GM18498 (cell line): ENCODE measurements around the gene NOSIP.

Experiments used
- ATAC-seq: cut with Tn5 transposase; IDR thresholded peaks from one replicate; pipeline ENCODE4 v1.9.1; 2021; ENCODE audit warnings: mild to moderate bottlenecking, moderate library complexity; ENCODE audit not compliant: unreplicated experiment

NOSIP gene

DNA sequence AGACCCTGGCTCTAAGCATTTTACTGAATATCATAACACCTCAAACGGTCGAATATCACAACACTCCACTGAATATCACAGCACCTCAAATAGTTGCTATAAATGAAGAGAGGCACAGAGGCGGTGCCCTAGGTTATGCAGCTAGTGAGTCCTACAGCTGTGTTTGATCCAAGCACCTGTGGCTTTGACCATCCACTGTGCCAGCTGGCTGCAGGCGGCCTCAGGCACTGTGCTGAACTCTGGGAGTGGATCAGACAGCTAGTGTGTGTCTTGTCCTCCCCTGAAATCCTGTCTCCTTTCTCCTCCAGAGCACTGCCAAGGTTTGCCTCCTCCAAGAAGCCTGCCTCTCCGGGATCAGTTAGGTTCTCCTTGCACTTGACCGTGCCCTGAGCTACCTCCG lies 7.3 kb downstream of the NOSIP start:
- ATAC-seq: no peak

DNA sequence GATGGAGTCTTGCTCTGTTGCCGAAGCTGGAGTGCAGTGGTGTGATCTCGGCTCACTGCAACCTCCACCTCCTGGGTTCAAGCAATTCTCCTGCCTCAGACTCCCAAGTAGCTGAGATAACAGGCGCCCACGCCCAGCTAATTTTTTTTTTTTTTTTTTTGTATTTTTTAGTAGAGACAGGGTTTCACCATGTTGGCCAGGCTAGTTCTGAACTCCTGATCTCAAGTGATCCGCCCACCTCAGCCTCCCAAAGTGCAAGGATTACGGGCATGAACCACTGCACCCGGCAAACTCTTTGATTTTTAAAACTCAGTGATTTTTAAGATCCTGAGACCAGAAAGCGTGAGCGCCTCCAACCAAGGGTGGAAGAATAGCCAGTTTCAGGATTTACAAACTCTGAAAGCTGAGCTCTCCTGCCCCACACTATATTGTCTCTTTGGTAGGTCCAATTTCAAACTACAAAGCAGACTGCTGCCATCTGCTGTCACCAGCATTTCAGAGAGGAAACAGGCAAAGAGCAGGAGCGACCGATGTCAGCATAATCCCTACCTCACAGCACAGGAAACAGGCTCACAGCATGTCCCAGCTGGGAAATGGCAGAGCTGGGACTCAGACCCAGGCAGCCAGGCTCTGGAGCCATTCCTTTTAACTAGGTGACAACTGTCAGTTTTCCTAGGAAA lies 9.2 kb downstream of the NOSIP start:
- ATAC-seq: no peak

DNA sequence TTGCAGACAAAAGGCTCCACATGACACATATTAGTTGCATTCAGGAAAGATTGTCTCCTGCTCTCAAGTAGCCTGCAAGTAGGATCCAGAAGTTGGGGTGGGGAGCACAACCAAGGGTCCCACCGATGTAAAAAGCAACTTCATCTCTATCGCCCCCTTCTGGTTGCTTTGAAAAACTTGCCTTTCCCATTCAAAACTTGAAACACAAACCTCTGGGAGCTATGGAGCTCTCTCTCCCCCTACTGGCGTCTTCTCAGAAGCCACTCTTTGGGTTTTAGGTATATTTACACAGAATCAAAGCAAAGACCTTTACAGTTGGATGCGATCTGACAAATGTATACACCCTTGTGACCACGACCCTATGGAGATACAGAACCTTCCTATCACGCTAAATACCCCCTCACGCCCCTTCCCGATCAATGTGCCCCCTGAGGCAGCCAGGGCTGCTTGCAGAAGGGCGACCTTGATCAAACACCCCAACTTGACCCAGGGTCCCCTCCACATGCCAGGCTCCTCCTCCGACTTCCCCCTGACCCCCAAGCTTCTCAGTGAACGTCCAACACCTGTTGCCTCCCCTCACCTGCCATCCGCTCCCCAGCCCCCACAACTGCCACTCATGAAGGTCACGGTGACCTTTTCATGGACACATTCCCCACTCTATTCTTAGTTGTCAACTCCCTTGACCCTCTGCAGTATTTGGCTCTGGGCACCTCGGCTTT lies 10.1 kb downstream of the NOSIP start:
- no peak for ATAC-seq

DNA sequence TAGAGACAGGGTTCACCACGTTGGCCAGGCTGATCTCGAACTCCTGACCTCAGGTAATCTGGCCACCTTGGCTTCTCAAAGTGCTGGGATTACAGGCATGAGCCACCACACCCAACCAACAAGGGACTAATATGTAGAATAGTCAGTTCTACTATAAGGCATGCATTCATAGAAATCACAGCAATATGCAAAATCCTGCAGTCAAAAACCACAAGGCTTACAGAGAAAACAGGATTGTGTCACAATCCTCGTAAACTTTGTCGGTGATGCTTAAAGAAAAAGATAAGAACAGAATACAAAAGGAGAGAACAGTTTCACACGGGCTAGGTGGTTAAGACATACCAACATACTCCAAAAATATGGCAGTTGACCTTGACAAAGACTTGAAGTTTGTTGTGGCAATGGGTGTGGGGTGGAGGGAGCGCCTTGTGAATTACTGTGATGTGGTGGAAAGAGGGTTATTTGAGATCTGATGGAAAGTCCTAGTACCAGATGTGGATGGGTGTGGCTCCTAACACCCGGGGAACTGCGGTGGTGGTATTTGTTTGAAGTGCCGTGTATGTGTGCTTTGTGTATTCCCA lies 12.4 kb downstream of the NOSIP start:
- no peak for ATAC-seq

DNA sequence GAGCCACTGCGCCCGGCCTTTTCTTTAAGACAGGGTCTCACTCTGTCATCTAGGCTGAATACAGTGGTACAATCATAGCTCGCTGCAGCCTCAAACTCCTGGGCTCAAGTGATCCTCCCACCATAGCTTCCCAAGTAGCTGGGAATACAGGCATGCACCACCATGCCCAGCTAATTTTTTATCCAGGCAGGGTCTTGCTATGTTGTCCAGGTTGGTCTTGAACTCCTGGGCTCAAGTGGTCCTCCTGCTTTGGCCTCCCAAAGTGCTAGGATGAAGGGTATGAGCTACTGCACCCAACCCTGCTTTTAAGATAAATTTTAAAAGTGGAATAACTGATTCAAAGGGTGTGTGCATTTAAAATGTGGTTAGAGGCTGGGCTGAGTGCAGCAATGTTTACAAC lies 14.1 kb downstream of the NOSIP start:
- no peak for ATAC-seq

DNA sequence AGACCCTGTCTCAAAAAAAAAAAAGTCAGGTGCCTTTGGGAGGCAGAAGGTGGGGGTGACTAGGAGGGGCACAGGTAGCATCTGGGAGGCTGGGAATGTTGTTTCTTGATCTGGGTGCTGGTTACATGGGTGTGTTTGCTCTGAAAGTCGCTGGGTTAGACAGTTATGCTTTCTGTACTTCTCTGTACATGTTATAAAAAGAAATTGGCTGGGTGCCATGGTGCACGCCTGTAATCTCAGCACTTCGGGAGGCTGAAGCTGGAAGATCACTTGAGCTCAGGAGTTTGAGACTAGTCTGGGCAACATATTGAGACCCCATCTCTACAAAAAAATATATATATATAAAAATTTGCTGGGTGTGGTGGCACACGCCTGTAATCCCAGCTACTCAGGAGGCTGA lies 15.1 kb downstream of the NOSIP start:
- ATAC-seq: no peak

DNA sequence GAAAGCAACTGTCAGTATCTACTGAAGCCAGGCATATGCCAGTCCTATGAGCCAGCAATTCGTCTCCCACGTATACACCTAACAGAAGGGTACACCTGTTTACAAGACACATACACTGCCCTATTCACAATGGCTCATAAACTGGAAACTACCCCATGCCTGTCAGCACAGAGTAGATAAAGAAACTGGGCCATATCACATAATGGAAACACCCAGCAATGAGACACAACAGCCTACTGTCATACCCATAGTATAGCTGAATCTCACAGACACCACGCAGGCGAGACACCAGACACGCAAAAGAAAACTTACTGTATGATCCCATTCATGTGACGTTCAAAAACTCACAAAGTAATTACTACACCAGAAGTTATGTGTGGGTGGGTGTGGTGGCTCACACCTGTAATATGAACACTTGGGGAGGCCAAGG lies 15.7 kb downstream of the NOSIP start:
- no peak for ATAC-seq

DNA sequence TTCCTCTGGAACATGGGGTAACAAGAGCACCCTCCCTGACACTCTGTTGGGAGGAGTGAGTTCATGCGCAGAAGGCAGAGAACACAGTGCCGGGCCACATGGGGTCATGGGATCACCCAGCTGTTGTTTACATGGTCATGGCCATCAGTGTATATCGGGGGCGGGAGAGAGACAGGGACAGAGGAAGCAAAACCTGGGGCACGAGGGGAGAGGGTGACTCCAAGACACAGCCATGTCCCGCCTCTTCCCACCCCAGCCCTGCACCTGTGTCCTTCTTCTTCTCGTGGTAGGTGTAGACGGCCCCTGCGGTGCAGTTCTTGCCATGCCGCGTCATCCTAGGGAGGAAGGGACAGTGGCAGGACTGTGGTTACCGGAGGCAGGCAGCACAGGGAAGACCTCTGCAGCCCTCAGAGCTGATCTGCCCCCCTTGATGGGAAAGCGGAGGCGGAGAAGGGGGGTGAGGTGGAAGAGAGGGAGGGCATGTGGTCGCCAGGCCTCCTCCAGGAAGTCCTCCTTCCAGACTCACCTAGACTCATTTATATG lies 19.9 kb downstream of the NOSIP start:
- ATAC-seq: no peak

DNA sequence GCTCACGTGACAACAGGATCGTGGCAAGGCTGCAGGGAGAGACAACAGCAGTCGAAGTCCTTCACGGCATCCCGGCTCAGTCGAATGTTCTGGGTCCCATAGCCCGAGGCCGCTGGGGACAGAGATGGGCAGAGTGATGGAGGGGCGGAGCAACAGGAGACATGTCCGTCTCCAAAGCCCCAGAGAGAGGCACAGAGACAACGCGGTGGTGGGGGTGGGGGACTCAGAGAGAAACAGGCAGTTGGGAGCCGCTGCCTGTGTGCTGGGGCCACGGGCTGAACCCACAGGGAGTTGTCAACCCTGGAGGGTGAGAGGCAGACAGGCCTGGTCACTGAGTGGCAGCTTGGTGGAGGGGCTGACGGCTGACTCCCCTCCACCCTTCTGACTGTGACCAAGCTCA lies 20.4 kb downstream of the NOSIP start:
- no peak for ATAC-seq

DNA sequence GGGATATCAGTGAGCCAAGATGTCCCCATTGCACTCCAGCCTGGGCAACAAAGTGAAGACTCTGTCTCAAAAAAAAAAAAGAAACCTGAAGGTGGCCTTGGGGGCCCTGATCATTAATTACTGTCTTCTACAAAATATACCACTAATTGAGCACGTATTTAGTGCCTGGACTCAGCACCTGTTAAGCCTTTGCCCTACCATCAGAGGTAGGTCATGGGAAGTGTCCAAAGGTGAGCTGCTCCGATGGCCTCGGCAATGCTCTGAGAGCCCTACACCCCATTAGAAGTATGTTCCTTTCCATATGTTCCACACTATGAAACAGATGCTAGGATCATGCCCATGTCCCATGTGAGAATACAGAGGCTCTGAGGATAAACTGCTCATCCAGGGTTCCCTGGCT lies 20.9 kb downstream of the NOSIP start:
- ATAC-seq: no peak

DNA sequence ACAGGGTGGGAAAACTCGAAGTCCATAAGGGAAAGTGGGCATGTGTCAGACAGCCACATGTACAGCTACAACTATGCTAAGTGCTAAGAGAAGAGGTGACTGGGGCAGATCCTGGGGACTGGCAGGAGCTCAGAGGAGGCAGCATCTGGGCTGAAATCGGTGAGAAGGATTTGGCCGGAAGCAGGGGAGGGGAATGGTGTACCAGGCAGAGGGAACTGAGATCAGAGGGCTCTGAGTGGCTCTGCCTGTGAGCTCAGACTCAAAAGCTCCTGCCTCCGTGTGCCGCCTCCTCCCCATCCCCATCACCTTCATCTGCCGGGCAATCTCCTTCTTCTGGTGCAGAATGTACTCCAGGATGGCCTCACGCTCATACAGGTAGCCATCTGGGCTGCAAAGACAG lies 21.8 kb downstream of the NOSIP start:
- no peak for ATAC-seq

DNA sequence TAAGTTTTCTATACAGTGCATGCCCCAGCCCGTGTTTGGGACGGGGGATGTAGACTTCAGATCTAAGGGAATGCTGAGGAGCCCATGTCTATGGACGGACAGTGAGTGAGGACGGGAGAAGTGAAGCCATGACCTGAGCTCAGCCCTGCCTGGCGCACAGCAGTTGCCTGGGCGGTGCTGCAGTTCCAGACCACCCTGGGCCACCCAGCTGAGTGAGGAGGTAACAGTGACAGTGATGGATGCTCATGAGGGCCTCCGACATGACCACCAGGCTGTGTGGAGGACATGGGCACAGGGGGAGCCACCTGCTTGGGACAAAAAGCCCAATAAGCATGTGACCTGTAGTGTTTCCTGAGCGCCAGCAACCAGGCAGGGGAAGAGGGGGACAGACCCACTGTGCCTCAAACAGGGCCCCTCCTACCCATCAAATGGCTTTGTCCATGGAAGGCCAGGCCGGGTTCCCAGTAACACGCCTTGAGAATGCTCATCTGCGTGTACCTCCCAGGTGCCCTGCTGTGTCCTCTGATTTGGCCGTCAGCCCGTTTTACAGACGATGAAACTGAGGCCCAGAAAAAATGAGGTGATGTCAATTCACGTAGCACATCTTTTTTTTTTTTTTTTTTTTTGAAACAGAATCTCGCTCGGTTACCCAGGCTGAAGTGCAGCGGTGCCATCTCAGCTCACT lies 22.6 kb downstream of the NOSIP start:
- ATAC-seq: no peak

DNA sequence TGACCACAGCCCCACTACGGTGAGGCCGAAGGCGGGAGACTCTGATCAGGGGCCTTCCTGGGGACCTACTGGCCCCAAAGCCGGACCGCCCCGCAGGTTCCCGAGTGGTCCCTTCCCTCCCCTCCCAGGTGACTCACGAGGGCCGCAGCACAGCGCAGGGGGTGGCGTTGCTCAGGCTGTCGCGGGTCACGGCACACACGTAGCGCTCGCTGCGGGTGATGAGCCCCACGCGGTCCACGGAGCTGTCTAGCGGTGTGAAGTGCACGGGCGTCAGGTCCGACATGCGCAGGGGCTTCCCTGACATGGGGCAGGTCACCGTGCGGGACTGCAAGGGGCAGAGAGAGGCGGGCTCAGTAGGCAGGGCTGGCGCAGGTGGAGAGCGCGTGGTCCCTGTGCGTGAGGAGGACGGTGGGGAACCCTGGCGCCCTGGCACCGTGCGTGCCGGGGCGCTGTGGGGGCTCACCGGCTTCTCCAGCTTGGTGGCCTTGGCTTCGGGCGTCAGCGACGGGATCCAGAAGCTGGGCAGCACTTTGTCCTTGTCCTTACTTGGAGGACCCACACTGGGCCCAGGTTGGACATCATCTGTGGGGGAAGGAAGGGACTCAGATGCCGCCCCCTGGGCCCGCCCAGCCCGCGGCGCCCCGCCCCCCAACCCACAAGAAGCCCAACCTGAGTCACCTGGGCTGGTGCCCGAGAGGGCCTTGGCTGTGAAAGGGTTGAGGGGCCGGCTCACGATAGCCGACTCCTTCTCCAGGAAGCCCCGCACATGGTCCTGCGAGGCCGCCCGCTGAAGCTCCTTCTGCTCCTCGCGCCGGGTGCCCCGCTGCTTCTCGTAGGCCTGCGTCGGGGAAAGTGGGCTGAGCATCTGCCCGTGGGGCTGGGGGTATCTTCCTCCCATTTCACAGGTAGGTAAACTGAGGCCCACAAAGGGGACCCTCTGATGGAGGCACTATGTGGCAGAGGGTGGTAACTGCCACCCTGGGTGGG lies 23.7 kb downstream of the NOSIP start:
- ATAC-seq: no peak

DNA sequence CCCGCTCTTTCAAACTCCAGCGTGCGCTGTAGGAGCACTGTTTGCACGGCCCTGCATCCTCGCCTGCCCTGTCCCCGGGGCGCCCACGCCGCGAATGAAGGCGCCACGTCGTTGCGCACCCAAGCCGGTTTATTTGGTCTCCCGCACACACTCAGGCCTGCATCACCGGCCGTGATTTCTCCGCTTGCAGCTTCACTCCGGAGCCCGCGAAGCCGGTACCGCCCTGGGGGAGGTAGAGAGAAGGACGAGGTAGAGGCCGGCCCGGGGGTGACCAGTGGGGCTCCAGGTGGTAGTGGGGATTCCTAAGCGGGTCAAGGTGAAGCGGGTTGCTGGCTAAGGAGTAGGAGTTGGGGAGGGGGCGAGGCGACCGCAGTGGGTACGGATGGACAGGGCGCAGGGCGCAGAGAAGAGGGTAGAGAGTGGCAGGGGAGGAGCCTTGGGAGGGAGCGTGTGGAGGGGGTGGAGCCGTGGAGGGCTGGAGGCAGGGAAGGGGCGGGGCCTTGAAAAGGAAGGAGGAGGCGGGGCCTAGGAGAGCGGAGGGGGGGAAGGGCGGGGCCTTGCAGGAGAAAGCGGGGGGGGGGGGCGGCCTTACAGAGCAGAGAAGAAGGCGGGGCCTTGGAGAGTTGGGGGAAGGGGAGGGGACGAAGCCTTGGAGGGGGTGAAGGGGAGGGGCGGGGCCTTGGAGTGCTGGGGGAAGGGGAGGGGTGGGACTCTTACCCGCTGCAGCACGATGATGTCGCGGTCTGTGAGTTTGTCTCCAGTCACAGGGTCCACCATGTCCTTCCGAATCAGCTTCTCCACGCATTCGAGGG lies 24.6 kb downstream of the NOSIP start:
- ATAC-seq: no peak

DNA sequence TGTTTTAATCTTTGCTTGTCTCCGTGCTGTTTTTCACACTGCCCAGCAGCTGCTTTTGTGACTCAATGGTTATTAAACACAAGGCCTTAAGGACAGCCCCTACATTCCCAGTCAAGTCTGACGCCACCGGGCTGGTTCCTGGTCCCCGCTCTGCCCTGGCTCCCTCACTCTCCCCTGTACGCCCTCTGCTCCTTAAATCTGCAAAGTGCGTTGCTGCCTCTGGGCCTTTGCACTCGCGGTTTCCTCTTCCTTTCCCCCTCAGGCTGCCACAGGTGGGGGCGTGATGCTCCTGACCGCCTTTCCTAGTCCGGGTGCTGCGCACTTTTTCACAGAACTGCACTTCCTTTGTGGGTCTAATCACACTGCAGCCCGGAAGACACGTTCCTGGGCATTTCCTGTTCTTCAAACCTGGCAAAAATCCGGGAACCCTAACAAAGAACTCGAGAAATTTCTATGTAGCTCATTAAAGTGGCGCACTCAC lies 25.6 kb downstream of the NOSIP start:
- no peak for ATAC-seq

DNA sequence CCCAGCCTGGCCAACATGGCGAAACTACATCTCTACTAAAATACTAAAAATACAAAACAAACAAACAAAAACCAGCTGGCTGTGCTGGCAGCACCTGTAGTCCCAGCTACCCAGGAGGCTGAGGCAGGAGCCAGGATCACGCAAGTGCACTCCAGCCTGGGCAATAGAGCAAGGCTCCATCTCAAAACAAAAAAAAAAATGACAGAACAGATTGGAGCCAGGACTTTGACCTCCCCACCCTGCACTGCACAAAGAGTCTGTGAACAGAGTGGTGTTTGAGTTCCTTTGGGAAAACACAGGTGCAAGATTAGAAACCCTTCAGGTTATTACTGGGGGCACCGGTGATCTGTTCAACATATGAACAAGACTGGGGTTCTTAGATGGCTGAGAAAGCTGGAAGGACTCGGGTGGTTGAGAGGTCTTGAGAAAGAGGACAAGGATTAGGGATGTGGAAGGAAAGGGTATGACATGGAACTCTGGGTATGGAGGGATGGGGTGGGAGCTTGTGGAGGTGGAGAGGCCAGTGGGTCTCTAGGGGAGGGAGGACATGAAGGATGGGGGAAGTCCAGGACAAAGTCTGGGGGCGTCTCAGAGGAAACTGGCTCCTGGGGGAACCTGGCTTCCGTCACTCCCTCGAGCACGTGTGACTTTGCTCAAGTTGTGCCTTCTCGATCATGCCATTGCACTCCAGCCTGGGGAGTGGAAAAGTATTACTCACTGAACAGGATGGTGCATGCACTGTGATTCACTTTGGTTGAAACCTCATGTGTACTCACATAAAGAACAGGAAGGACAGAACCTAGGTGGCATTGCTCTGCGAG lies 26.7 kb downstream of the NOSIP start:
- ATAC-seq: no peak

DNA sequence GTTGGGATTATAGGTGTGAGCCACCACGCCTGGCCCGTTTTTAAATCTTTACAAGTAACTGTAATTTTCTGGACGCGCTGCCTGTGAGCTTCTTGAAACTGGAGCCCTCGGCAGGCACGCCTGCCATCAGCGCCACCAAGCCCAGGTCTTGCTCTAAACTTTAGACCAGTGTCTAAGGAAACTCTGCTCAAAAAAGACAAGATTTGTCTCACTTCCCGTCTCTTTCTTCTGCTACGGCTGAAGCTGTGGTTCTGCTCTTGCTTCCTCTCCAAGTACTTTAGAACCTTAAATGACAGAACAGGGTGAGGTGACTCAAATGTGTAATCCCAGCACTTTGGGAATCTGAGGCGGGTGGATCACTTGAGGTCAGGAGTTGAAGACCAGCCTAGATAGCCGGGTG lies 27.6 kb downstream of the NOSIP start:
- no peak for ATAC-seq

DNA sequence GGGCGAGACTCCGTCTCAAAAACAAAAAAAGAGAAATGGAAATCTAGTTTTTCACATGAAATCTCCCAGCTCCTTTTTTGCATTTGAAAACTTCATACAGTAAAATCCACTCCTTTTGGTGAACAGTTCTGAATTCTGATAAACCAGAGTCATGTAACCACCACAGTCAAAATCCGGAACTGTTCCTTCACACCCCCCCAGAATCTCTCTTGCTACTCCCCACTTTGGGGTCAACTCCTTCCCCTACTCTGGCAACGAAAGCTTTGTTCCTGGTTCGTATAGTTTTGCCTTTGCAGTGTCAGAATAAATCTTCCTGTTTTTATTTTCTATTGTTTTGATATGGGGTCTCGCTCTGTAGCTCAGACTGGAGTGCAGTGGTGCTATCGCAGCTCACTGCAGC lies 28.8 kb downstream of the NOSIP start:
- ATAC-seq: no peak

DNA sequence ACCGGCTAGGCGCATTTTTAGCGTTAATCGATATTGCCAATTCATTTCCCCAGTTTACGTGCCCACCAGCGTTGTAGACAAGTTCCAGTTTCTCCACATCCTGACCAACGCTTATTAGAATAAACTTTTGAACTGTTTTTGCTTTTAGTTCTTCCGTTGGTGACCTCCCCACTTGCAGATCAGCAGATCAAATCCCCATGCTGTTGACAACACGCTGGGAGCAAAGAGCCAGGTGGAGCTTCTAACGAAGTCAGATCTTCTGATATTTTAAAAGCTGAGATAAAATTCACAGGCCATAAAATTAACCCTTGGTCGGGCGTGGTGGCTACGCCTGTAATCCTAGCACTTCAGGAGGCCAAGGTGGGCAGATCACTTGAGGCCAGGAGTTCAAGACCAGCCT lies 31.3 kb downstream of the NOSIP start:
- ATAC-seq: no peak
